ENCODE data around the gene RBMS3.

Gene RBMS3

GRCh38 chr3:29936054-29936453, 655.2 kb downstream of the RBMS3 start:
- H3K4me3 ChIP-seq (ENCODE audit: low read depth, low read length), result no peak overlapping the region
- WGBS (ENCODE audit: extremely low coverage, insufficient coverage, insufficient read length), result no CpG with 5 or more reads among the region's 3 CpGs

GRCh38 chr3:29936766-29937165, 655.9 kb downstream of the RBMS3 start:
- no peak overlapping the region for H3K23ac ChIP-seq (ENCODE audit: low read length)
- no peak overlapping the region for H4K8ac ChIP-seq (ENCODE audit: low read depth, low read length)
- no peak overlapping the region for H3K27ac ChIP-seq (ENCODE audit: low read depth, low read length)
- no peak overlapping the region for H3K4me2 ChIP-seq (ENCODE audit: low read length)
- no peaks in the 10 kb centered on the region for H3K36me3 ChIP-seq (ENCODE audit: control insufficient read depth in 1 of 2, insufficient read depth in 2 of 2, low read length in 2 of 2)
- no peak overlapping the region for H3K4me3 ChIP-seq (ENCODE audit: low read depth, low read length)
- no peak overlapping the region for H2BK120ac ChIP-seq (ENCODE audit: insufficient read depth, low read length, poor library complexity)
- no peak for DNase-seq
- WGBS (ENCODE audit: extremely low coverage, insufficient coverage, insufficient read length), result no CpG with 5 or more reads among the region's 2 CpGs
- H3K4me1 ChIP-seq (ENCODE audit: control insufficient read depth in 1 of 2, insufficient read depth in 2 of 2, low read length in 2 of 2), result no peaks in the 10 kb centered on the region
- no peak overlapping the region for H2BK5ac ChIP-seq (ENCODE audit: low read depth, low read length, poor library complexity)
- H3K27me3 ChIP-seq (ENCODE audit: insufficient read depth, low read length), result no peaks in the 10 kb centered on the region
- H3K9ac ChIP-seq (ENCODE audit: low read length), result no peak overlapping the region
- no peaks in the 10 kb centered on the region for H3K9me3 ChIP-seq (ENCODE audit: insufficient read depth, low read depth, low read length)
- no peak overlapping the region for H3K4ac ChIP-seq (ENCODE audit: low read depth, low read length)
- H3K79me2 ChIP-seq (ENCODE audit: control insufficient read depth, insufficient read depth, low read length, poor library complexity), result no peaks in the 10 kb centered on the region
- no peak overlapping the region for H2AK5ac ChIP-seq (ENCODE audit: low read length)
- H2AFZ ChIP-seq (ENCODE audit: insufficient read depth, low read length, poor library complexity), result no peak overlapping the region
- no peak overlapping the region for H3K14ac ChIP-seq (ENCODE audit: low read length)
- no peak overlapping the region for H2BK12ac ChIP-seq (ENCODE audit: low read length)
- H3K18ac ChIP-seq (ENCODE audit: low read length), result no peak overlapping the region
- no peak overlapping the region for H4K12ac ChIP-seq (ENCODE audit: low read depth, low read length)
- H4K91ac ChIP-seq (ENCODE audit: low read depth, low read length), result no peak overlapping the region
- no peaks in the 10 kb centered on the region for H3K79me1 ChIP-seq (ENCODE audit: low read length)

More at GRCh38 chr3:29936054-29936453, 655.2 kb downstream of the RBMS3 start:
- H4K91ac ChIP-seq (ENCODE audit: low read depth, low read length), result no peak overlapping the region
- H4K8ac ChIP-seq (ENCODE audit: low read depth, low read length), result no peak overlapping the region
- no peak overlapping the region for H2BK12ac ChIP-seq (ENCODE audit: low read length)
- H3K79me2 ChIP-seq (ENCODE audit: control insufficient read depth, insufficient read depth, low read length, poor library complexity), result no peaks in the 10 kb centered on the region
- H3K4me2 ChIP-seq (ENCODE audit: low read length), result no peak overlapping the region
- no peak overlapping the region for H4K12ac ChIP-seq (ENCODE audit: low read depth, low read length)
- H3K27me3 ChIP-seq (ENCODE audit: insufficient read depth, low read length), result no peaks in the 10 kb centered on the region
- H3K9me3 ChIP-seq (ENCODE audit: insufficient read depth, low read depth, low read length), result no peaks in the 10 kb centered on the region
- H3K27ac ChIP-seq (ENCODE audit: low read depth, low read length), result no peak overlapping the region
- no peak overlapping the region for H3K23ac ChIP-seq (ENCODE audit: low read length)
- H3K9ac ChIP-seq (ENCODE audit: low read length), result no peak overlapping the region
- DNase-seq, result no peak
- H2BK5ac ChIP-seq (ENCODE audit: low read depth, low read length, poor library complexity), result no peak overlapping the region
- H3K36me3 ChIP-seq (ENCODE audit: control insufficient read depth in 1 of 2, insufficient read depth in 2 of 2, low read length in 2 of 2), result no peaks in the 10 kb centered on the region
- no peak overlapping the region for H2AK5ac ChIP-seq (ENCODE audit: low read length)
- H3K14ac ChIP-seq (ENCODE audit: low read length), result no peak overlapping the region
- H3K4ac ChIP-seq (ENCODE audit: low read depth, low read length), result no peak overlapping the region
- H3K4me1 ChIP-seq (ENCODE audit: control insufficient read depth in 1 of 2, insufficient read depth in 2 of 2, low read length in 2 of 2), result no peaks in the 10 kb centered on the region
- H3K79me1 ChIP-seq (ENCODE audit: low read length), result no peaks in the 10 kb centered on the region
- H2BK120ac ChIP-seq (ENCODE audit: insufficient read depth, low read length, poor library complexity), result no peak overlapping the region
- no peak overlapping the region for H2AFZ ChIP-seq (ENCODE audit: insufficient read depth, low read length, poor library complexity)
- no peak overlapping the region for H3K18ac ChIP-seq (ENCODE audit: low read length)

- no peaks in the 10 kb centered on the region for H3K79me2 ChIP-seq (ENCODE audit: control insufficient read depth, insufficient read depth, low read length, poor library complexity)
- no peak overlapping the region for H4K12ac ChIP-seq (ENCODE audit: low read depth, low read length)
- no peaks in the 10 kb centered on the region for H3K4me1 ChIP-seq (ENCODE audit: control insufficient read depth in 1 of 2, insufficient read depth in 2 of 2, low read length in 2 of 2)
- no peak overlapping the region for H3K14ac ChIP-seq (ENCODE audit: low read length)
- H4K91ac ChIP-seq (ENCODE audit: low read depth, low read length), result no peak overlapping the region
- no peak overlapping the region for H3K4me3 ChIP-seq (ENCODE audit: low read depth, low read length)
- H3K4me2 ChIP-seq (ENCODE audit: low read length), result no peak overlapping the region
- H3K4ac ChIP-seq (ENCODE audit: low read depth, low read length), result no peak overlapping the region
- no peak overlapping the region for H2AFZ ChIP-seq (ENCODE audit: insufficient read depth, low read length, poor library complexity)
- no peak overlapping the region for H4K8ac ChIP-seq (ENCODE audit: low read depth, low read length)
- H3K9ac ChIP-seq (ENCODE audit: low read length), result no peak overlapping the region
- no peaks in the 10 kb centered on the region for H3K36me3 ChIP-seq (ENCODE audit: control insufficient read depth in 1 of 2, insufficient read depth in 2 of 2, low read length in 2 of 2)
- no peak overlapping the region for H3K23ac ChIP-seq (ENCODE audit: low read length)
- DNase-seq, result peak in 1 of 2 donors; percentile 20
- H3K18ac ChIP-seq (ENCODE audit: low read length), result no peak overlapping the region
- no peak overlapping the region for H3K27ac ChIP-seq (ENCODE audit: low read depth, low read length)
- no peak overlapping the region for H2BK5ac ChIP-seq (ENCODE audit: low read depth, low read length, poor library complexity)
- no peak overlapping the region for H2BK120ac ChIP-seq (ENCODE audit: insufficient read depth, low read length, poor library complexity)
- no peaks in the 10 kb centered on the region for H3K27me3 ChIP-seq (ENCODE audit: insufficient read depth, low read length)
- H2AK5ac ChIP-seq (ENCODE audit: low read length), result no peak overlapping the region
- H3K79me1 ChIP-seq (ENCODE audit: low read length), result no peaks in the 10 kb centered on the region
- no peaks in the 10 kb centered on the region for H3K9me3 ChIP-seq (ENCODE audit: insufficient read depth, low read depth, low read length)
- no peak overlapping the region for H2BK12ac ChIP-seq (ENCODE audit: low read length)
These were observed 656.3 kb downstream of the RBMS3 start for GRCh38 chr3:29937185-29937584.

- H3K4ac ChIP-seq (ENCODE audit: low read depth, low read length), result no peak overlapping the region
- H2AK5ac ChIP-seq (ENCODE audit: low read length), result no peak overlapping the region
- no peak overlapping the region for H4K12ac ChIP-seq (ENCODE audit: low read depth, low read length)
- no peaks in the 10 kb centered on the region for H3K36me3 ChIP-seq (ENCODE audit: control insufficient read depth in 1 of 2, insufficient read depth in 2 of 2, low read length in 2 of 2)
- no peaks in the 10 kb centered on the region for H3K27me3 ChIP-seq (ENCODE audit: insufficient read depth, low read length)
- H3K9me3 ChIP-seq (ENCODE audit: insufficient read depth, low read depth, low read length), result no peaks in the 10 kb centered on the region
- H4K8ac ChIP-seq (ENCODE audit: low read depth, low read length), result no peak overlapping the region
- no peak overlapping the region for H2BK5ac ChIP-seq (ENCODE audit: low read depth, low read length, poor library complexity)
- DNase-seq, result peak in 1 of 2 donors; percentile 18
- no peak overlapping the region for H4K91ac ChIP-seq (ENCODE audit: low read depth, low read length)
- H3K4me3 ChIP-seq (ENCODE audit: low read depth, low read length), result no peak overlapping the region
- H3K9ac ChIP-seq (ENCODE audit: low read length), result no peak overlapping the region
- no peak overlapping the region for H2BK120ac ChIP-seq (ENCODE audit: insufficient read depth, low read length, poor library complexity)
- no peaks in the 10 kb centered on the region for H3K4me1 ChIP-seq (ENCODE audit: control insufficient read depth in 1 of 2, insufficient read depth in 2 of 2, low read length in 2 of 2)
- no peak overlapping the region for H3K23ac ChIP-seq (ENCODE audit: low read length)
- no peak overlapping the region for H2AFZ ChIP-seq (ENCODE audit: insufficient read depth, low read length, poor library complexity)
- no peak overlapping the region for H3K27ac ChIP-seq (ENCODE audit: low read depth, low read length)
- no peaks in the 10 kb centered on the region for H3K79me2 ChIP-seq (ENCODE audit: control insufficient read depth, insufficient read depth, low read length, poor library complexity)
- no peaks in the 10 kb centered on the region for H3K79me1 ChIP-seq (ENCODE audit: low read length)
- H3K4me2 ChIP-seq (ENCODE audit: low read length), result peak overlapping the region; percentile 36
- WGBS (ENCODE audit: extremely low coverage, insufficient coverage, insufficient read length), result no CpG with 5 or more reads among the region's 1 CpG
- no peak overlapping the region for H3K18ac ChIP-seq (ENCODE audit: low read length)
- H3K14ac ChIP-seq (ENCODE audit: low read length), result no peak overlapping the region
- H2BK12ac ChIP-seq (ENCODE audit: low read length), result no peak overlapping the region
These were observed 660.0 kb downstream of the RBMS3 start for GRCh38 chr3:29940759-29941323.
